ENCODE measurements around the gene ITGB4.

DNA sequence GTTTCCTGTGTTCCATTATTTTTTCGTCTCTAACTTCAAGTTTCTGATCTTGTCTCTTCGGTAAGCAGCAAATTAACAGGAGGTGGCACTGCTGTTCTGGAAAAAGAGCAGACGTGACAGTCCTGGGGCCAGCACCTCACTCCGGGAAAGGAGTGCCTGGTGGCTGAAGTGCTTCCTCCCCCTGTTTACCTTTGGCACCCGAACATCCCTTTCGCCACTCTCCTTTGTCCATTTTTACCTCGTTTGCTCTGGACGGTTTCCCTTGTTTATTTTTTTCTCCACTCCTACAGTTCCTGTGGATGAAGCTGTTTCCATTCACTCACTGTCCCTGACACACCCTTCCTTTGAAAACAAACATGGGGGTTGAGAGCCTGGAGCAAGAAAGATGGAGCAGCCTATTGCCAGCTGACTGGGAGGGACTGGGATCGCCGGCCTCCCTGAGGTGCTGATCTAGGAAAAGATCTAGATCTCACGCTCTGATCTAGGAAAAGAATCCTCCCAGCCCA is 41.5 kb upstream of the ITGB4 start:
- TF ChIP-seq, protein P1, sequence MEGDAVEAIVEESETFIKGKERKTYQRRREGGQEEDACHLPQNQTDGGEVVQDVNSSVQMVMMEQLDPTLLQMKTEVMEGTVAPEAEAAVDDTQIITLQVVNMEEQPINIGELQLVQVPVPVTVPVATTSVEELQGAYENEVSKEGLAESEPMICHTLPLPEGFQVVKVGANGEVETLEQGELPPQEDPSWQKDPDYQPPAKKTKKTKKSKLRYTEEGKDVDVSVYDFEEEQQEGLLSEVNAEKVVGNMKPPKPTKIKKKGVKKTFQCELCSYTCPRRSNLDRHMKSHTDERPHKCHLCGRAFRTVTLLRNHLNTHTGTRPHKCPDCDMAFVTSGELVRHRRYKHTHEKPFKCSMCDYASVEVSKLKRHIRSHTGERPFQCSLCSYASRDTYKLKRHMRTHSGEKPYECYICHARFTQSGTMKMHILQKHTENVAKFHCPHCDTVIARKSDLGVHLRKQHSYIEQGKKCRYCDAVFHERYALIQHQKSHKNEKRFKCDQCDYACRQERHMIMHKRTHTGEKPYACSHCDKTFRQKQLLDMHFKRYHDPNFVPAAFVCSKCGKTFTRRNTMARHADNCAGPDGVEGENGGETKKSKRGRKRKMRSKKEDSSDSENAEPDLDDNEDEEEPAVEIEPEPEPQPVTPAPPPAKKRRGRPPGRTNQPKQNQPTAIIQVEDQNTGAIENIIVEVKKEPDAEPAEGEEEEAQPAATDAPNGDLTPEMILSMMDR (IDR thresholded peaks at IDR 0.05), result peak; percentile 34 to 81 (median 45)
- TF ChIP-seq POLR2A (IDR thresholded peaks at IDR 0.05) (no peak), EP300 (IDR thresholded peaks at IDR 0.05) (peak; percentile 23 to 74)

Data from tibial nerve (tissue), 4 donors.